Hematopoietic multipotent progenitor cell (in vitro differentiated cells): Measurements from ENCODE around the gene C2CD3. TPM values are rescaled to one million over a fixed set of nuclear protein-coding genes. Genes with fewer than 3 reads are reported as not detected.

Source experiments
- DNase-seq, 3 donors: peaks; one replicate each; pipeline ENCODE4 v3.0.0-alpha.2; 2011 to 2015; ENCODE audit warnings: low read depth in 2 of 3, low spot score in 2 of 3
- small RNA-seq: library from RNA; depleted of rRNA; stranded (forward); fragments of <200 nt; gene quantifications from one replicate; pipeline ENCODE3, GENCODE V24; 2012
- total RNA-seq: library from RNA; depleted of rRNA; stranded (reverse); fragments of >200 nt; gene quantifications from one replicate; pipeline ENCODE4 v1.2.3, GENCODE V29; 2012

C2CD3 gene
- total RNA-seq, 1 donor, result 21.3 TPM

DNA sequence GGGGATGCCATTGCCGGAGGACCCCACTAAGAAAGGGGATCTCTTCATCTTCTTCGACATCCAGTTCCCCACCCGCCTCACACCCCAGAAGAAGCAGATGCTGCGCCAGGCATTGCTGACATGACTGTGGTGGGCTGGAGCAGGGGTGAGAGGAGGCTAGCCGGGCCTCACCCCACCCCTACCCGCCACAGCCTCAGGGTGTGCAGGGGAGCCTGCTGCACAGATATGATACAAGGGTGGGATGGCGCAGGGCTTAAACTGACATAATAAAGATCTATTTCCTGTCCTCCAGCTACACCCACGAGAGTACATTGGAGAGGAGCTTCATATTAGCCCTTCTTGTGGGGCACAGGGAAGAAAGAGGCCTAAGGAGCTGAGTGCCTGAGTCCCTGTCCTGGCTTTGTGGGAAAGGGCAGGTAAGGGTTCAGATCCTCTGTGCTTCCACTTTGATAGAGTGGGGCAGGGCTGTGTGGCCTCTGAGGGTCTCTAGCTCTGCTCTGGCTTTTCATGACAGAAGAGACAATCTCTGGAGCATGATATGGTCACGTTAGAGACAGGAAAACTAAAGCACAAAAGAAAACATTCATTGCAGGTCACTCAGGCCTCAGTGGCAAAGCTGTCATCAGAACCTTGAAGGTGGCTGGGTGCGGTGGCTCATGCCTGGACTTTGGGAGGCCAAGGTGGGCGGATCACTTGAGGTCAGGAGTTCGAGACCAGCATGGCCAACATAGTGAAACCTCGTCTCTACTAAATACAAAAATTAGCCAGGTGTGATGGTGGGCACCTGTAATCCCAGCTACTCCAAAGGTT, 200.6 kb downstream of the C2CD3 start:
- peak in 1 of 3 donors; percentile 44 for DNase-seq

DNA sequence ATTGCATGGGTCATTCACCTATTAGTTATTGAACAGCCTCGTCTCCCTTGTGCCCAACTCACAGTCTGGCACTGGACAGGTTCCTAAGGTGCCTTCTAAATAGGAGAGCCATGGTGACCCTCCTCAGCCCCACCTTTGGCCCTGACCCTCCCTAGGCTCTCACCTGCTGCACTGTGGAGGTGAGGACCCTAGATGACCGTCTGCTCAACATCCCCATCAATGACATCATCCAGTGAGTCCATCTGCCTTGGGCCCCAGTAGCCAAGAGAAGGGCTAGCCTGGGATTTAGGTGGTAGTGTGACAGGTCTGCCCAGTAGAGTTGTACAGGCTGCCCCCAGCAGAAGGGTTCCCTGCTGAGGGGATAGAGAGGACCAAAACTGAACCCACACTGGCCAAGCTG, 201.7 kb downstream of the C2CD3 start:
- no peak for DNase-seq

DNA sequence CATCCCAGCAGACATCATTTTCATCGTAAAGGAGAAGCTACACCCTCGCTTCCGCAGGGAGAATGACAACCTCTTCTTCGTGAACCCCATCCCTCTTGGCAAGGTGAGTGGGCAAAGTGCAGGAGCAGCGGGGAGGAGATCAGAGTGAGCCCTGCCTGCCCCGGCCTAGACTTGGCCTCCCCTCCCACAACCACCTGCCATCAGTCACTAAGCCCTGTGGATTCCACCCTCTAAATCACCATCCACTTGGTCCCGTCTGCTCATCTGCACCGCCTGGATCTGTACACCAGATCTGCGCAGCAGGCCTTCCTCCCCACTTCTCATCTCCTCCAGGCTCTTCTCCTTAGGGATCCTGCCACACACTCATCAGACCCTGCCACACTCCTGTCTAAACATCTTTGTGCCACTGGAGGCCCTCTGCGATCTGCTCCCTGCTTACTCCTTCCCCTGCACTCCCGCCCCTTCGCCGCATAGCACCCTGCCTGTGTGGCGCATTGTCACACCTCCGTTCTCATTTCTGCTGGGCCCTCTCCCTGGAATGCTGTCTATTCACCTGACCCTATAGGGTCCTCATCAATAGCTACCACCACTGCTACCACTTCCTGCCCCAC, 202.3 kb downstream of the C2CD3 start:
- no peak for DNase-seq

DNA sequence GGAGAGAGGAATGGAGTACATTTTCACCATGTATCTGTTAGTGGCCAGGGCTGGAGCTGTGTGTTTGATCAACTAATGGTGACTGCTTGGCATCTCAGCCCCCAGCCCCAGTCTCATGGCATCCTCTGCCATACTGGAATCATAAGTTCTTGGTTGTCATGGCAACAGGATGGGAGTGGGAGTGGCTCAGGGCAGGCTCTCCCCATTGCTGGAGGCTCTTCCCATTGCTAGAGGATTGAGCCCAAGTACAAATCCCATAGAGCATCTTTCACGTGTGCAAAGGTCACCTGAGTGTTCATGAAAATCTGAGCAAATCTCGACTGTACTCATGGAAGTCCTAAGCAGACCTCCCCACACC, 205.1 kb downstream of the C2CD3 start:
- no peak for DNase-seq

DNA sequence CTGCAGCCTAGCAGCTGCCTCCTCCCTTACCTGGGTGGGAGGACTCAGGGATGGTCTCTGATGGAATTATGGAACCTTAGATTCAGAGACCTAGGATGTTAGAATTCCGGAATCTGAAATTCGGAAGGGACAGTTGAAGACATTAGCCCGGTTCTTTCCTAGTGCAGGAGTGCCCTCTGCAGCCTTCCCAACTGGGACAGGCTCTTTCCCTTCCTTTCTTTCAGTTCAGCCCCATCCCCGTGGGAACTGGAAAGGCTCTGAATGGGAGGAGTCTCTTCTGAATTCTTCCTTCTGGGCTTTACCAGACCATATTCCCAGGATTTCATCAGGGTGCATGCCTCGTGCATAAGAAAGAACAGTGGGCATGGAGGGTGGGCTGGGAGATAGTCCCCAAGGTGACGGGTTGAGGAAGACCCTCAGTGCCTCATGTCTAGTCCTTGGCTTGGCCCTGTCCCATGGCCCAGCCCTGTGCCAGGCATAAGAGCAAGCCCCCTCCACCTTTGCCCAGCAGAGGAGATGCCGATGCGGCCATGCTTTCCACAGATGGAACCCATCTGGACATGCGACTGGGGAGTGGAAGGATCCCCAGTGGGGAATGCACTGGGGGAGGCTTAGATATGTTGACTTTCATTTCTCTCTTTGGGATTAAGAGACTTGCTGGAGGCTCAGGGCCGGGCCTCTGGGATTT, 205.6 kb downstream of the C2CD3 start:
- DNase-seq, result no peak

DNA sequence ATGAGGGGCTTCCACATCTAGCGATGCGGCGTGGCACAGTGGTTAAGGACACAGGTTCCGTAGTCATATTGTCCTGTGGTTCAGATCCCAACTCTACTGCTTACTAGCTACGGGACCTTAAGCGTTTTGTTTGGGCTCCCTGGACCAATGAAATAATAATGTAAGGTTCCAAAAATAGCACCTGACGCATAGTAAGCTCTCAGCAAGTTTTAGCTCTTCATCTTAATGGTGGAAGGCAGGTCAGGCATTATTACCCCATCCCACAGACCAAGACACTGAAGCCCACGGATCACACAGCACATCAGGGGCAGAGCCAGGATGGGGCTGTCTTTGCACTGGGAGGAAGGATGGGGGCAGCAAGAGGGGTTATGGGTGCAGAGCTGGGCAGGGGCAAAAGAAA, 206.9 kb downstream of the C2CD3 start:
- no peak for DNase-seq

Small RNA genes within 50 kb of the gene (small RNA-seq; reads per million reads assigned to genes)
- gene AP002392.1, result not detected

Other genes starting within 250 kb of the C2CD3 start
- gene DNAJB13, start 220.0 kb downstream of the C2CD3 start, total RNA-seq, result under 0.01 TPM
- 243 TPM for gene UCP2, start 188.2 kb downstream of the C2CD3 start, total RNA-seq
- 2.4 TPM for gene UCP3, start 161.9 kb downstream of the C2CD3 start, total RNA-seq
- 22.6 TPM for gene PPME1, start 287 bp upstream of the C2CD3 start, total RNA-seq
- 0.27 TPM for gene P4HA3, start 140.6 kb upstream of the C2CD3 start, total RNA-seq
- gene PGM2L1, start 227.4 kb upstream of the C2CD3 start, total RNA-seq, result 18.3 TPM